ENCODE data around the gene ANKLE2. TPM values are rescaled to one million over a fixed set of nuclear protein-coding genes. Genes with fewer than 3 reads are reported as not detected.
"Not testable (repeated sequence)": the region's sequence is repeated elsewhere in the genome, so short reads cannot be mapped to it uniquely, and the experiment has no call there.

Gene ANKLE2
- total RNA-seq, 2 donors from 2014 or later: 78.0 to 104 TPM

DNA sequence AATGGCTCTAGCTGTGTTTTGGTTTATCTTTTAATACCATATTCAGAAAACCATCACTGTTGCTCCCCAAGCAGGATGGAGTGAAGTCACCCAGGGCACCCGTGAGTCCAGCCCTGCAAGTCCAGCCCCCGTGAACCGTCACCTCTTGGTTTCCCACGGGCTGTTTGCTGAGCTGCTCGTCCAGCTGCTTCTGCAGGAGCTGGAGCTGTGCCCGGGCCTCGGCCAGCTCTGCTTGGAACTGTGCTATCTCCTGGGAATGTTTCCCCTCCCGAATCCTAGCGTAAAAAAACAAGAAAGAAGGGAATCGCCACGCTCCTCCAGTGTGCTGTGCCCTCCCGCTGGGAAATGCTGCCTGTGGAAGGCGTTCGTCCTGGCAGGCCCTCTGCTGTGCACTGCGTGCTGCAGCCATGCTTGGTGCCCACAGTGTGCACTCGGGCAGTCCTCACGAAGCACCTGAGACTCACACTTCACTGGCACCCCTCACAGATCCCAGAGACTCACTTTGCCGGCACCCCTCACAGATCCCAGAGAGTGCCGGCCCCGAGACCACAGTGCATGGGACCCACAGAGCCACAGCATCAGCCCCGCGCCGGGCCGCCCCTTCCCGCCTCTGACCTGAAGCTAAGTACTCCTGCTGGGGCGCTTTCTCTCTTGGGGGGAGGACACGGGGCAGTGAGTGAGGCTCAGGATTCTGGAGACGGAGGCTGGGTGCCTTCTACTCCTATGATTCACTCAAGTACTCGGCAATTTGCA, 15.4 kb upstream of the ANKLE2 start:
- Histone ChIP-seq H3K27me3 (replicated peaks; ENCODE audit: insufficient read depth) (no peaks in the 10 kb centered on the region), H3K36me3 (peaks cover 80% of the 10 kb centered on the region), H3K9me3 (no peaks in the 10 kb centered on the region), H3K27ac (no peak overlapping the region), H3K4me1 (ENCODE audit: control insufficient read depth in 1 of 2, low read depth in 2 of 2) (peaks cover 0 to 5% of the 10 kb centered on the region in 2 donors), H3K4me3 (no peak overlapping the region)
- ATAC-seq (ENCODE audit: insufficient number of reproducible peaks, low FRiP score, low read depth): no peak
- DNase-seq (ENCODE audit: low spot score): no peak
- TF ChIP-seq, protein P1, sequence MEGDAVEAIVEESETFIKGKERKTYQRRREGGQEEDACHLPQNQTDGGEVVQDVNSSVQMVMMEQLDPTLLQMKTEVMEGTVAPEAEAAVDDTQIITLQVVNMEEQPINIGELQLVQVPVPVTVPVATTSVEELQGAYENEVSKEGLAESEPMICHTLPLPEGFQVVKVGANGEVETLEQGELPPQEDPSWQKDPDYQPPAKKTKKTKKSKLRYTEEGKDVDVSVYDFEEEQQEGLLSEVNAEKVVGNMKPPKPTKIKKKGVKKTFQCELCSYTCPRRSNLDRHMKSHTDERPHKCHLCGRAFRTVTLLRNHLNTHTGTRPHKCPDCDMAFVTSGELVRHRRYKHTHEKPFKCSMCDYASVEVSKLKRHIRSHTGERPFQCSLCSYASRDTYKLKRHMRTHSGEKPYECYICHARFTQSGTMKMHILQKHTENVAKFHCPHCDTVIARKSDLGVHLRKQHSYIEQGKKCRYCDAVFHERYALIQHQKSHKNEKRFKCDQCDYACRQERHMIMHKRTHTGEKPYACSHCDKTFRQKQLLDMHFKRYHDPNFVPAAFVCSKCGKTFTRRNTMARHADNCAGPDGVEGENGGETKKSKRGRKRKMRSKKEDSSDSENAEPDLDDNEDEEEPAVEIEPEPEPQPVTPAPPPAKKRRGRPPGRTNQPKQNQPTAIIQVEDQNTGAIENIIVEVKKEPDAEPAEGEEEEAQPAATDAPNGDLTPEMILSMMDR (IDR thresholded peaks at IDR 0.05): no peak

DNA sequence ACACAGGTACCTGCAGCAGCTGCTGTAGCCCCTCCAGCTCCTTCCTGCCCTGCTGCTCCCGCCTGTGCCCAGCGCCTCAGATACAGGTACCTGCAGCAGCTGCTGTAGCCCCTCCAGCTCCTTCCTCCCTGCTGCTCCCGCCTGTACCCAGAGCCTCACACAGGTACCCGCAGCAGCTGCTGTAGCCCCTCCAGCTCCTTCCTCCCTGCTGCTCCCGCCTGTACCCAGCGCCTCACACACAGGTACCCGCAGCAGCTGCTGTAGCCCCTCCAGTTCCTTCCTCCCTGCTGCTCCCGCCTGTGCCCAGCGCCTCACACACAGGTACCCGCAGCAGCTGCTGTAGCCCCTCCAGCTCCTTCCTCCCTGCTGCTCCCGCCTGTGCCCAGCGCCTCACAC, 14.6 kb upstream of the ANKLE2 start:
- H3K4me1 ChIP-seq (ENCODE audit: control insufficient read depth in 1 of 2, low read depth in 2 of 2); H3K4me3 ChIP-seq; H3K27ac ChIP-seq; ATAC-seq (ENCODE audit: insufficient number of reproducible peaks, low FRiP score, low read depth); H3K27me3 ChIP-seq (replicated peaks; ENCODE audit: insufficient read depth); H3K9me3 ChIP-seq; DNase-seq (ENCODE audit: low spot score): not testable (repeated sequence)
- H3K36me3 ChIP-seq: peaks cover 79% of the 10 kb centered on the region

- Histone ChIP-seq H3K4me3 (no peak overlapping the region), H3K36me3 (peaks cover 74% of the 10 kb centered on the region), H3K9me3 (no peaks in the 10 kb centered on the region), H3K4me1 (ENCODE audit: control insufficient read depth in 1 of 2, low read depth in 2 of 2) (peaks cover 0 to 5% of the 10 kb centered on the region in 2 donors), H3K27me3 (replicated peaks; ENCODE audit: insufficient read depth) (no peaks in the 10 kb centered on the region), H3K27ac (no peak overlapping the region)
- TF ChIP-seq, protein P1 (IDR thresholded peaks at IDR 0.05): no peak
- no peak for DNase-seq (ENCODE audit: low spot score)
- ATAC-seq (ENCODE audit: insufficient number of reproducible peaks, low FRiP score, low read depth): no peak
Measured at GRCh38 chr12:132775502-132776229, 14.0 kb upstream of the ANKLE2 start.

- DNase-seq (ENCODE audit: low spot score) (no peak), ATAC-seq (ENCODE audit: insufficient number of reproducible peaks, low FRiP score, low read depth) (no peak)
- no peaks in the 10 kb centered on the region for H3K27me3 ChIP-seq (replicated peaks; ENCODE audit: insufficient read depth)
- H3K4me1 ChIP-seq (ENCODE audit: control insufficient read depth in 1 of 2, low read depth in 2 of 2): peaks cover 0 to 5% of the 10 kb centered on the region in 2 donors
- TF ChIP-seq, protein P1 (IDR thresholded peaks at IDR 0.05): no peak
- no peaks in the 10 kb centered on the region for H3K9me3 ChIP-seq
- no peak overlapping the region for H3K27ac ChIP-seq
- no peak overlapping the region for H3K4me3 ChIP-seq
- peaks cover 65% of the 10 kb centered on the region for H3K36me3 ChIP-seq
Measured at GRCh38 chr12:132774646-132775275, 13.1 kb upstream of the ANKLE2 start.

- no peak for ATAC-seq (ENCODE audit: insufficient number of reproducible peaks, low FRiP score, low read depth)
- no peaks in the 10 kb centered on the region for H3K27me3 ChIP-seq (replicated peaks; ENCODE audit: insufficient read depth)
- H3K9me3 ChIP-seq: no peaks in the 10 kb centered on the region
- H3K4me1 ChIP-seq (ENCODE audit: control insufficient read depth in 1 of 2, low read depth in 2 of 2): peaks cover 0 to 5% of the 10 kb centered on the region in 2 donors
- H3K27ac ChIP-seq: no peak overlapping the region
- no peak for DNase-seq (ENCODE audit: low spot score)
- TF ChIP-seq, protein P1 (IDR thresholded peaks at IDR 0.05): no peak
- no peak overlapping the region for H3K4me3 ChIP-seq
- peaks cover 61% of the 10 kb centered on the region for H3K36me3 ChIP-seq
Measured at GRCh38 chr12:132774159-132774558, 12.5 kb upstream of the ANKLE2 start.
